GM19438 (cell line): Measurements from ENCODE around the gene CBX2.

Experiments
- ATAC-seq: cut with Tn5 transposase; IDR thresholded peaks from one replicate; pipeline ENCODE4 v1.9.1; 2021; ENCODE audit warnings: low read depth; ENCODE audit not compliant: unreplicated experiment

Gene CBX2

GRCh38 chr17:79824234-79824633 is 46.3 kb downstream of the CBX2 start:
- ATAC-seq, result no peak

DNA sequence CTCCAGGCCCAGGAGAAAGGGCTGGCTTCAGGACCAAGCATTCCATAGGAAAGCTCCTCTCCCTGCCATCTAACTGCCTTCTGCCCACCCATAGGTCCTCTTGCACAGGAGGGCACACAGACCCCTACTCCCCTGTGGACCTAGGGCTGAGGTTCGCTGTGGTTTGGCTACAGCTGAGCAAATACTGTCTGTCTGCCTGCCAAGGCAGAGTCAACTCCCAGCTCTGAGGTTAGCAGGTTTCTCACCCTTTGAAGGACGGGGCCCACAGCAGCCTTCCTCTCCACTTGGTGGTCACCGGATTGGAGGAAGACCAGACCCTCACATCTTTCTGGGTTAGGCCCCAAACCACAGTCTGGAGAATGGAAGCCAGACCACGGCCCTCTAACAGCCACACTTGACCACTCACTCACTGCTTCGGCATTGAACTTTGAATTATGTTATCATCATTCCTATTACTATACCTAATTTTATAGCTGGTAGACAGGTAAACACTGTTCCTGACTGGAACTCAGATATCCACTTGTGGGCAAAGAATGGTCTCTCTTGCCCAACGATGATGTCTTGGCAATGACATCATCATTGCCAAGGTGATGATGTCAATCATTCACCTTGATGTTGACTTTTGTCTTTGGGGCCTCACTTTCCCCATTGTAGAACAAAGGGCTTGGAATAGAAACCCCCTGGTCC is 47.1 kb downstream of the CBX2 start:
- no peak for ATAC-seq

DNA sequence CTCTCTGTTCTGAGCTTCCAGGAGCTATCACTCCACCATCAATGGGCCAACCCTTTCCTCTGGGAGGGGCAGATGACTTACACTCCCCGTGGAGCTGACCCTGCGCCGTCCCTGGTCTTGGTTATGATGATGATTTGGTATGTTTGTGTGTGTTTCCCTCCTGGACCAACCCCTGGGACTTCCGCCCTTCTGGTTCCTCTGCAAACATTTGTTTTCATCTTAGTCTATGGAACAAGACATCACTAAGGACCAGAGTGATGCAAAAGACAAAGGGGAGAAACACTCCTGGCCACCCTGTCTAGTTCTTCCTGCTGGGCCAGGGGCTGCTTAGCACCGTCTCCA is 47.6 kb downstream of the CBX2 start:
- no peak for ATAC-seq

DNA sequence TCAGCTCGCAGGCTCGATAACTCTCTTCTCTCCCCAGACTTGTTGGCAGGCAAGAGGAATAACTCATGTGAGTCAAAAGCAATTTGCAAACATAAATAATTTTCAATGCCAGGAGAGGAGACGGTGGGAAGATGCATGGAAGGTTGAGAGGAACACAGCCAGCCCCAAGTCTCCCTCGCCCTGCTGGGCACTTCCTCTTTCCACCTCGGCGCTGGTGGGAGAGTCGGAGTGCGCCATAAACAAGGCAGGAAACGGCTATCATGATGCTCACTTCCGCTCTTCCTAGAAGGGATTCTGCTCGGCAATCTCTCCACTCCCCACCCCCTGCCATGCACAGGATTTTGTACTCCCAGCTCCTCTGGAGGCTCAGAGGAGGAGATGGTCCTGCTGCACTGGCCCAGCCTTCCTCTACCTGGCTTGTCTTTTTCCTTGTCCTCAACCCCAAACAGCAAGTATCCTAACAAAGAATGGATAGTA is 48.3 kb downstream of the CBX2 start:
- ATAC-seq, result no peak

DNA sequence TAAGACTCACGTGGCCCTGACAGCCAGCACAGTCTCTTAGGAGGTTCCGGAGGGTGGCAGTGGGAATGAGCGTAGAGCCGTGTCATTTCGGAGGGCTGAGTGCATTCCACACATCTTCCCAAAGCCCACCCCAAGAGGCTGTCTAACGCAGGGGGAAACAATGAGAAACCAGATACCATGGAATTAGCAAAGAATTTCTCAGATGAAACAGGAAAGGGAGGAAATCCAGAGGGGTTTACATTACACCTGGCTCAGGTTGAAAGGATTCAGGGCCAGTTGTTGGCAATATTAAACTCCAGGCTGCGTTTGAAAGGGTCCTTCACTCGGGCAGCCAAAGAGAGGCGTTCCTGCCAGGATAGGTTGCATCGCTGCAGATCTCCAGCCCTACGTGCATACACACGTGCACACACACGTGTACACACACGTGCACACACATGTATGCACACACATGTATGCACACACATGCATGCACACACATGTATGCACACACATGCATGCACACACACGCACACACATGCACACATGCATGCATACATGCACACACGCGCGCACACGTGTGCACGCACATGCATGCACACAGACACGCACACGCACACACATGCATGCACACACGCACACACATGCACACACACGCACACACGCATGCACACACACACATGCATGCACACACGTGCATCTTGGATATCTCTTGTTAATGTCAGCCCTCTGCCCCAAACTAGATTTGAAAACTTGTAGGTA is 49.1 kb downstream of the CBX2 start:
- no peak for ATAC-seq

DNA sequence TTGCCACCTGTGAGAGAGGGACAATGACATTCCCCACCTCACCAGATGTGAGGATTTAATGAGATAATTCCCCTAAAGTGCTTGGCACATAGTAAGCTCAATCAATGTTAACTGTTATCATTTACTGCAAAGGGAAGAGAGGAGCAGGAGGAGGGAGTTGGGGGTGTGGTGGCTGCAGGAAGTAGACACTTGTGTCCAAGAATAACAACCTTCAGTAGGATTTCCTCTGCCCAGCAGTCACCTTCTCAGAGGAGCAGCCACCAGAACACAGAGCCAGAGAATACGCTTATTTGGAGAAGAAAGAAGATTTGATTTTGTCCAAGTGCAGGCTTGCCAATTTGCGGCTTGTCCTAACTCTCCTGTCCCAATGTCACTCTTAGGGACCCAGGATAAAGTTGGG is 51.1 kb downstream of the CBX2 start:
- no peak for ATAC-seq

DNA sequence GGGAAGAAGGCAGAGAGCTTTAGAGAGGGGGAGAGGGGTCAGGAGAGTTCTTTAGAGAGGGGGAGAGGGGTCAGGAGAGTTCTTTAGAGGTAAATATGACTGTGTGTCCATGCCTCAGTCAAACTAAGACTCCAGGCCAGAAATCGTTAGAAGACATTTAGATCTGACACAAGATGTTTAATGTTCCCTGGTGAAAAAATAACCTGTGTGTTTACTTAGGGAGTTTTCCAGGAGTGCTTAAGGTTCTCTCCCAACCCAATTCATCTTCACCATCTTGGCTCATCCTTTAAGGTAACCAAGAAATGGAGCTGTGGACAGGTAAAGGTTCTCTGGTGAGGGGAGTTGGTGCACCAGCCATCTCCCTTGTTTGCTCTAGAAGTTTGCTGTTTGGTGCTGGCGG is 51.5 kb downstream of the CBX2 start:
- no peak for ATAC-seq

- no peak for ATAC-seq
Measured at GRCh38 chr17:79830303-79830702, 52.4 kb downstream of the CBX2 start.

GRCh38 chr17:79830763-79831264 is 52.9 kb downstream of the CBX2 start:
- no peak for ATAC-seq

- ATAC-seq, result no peak
Measured at GRCh38 chr17:79831265-79832217, 53.6 kb downstream of the CBX2 start.

- ATAC-seq, result no peak
Measured at GRCh38 chr17:79832218-79833109, 54.5 kb downstream of the CBX2 start.

- ATAC-seq, result no peak
Measured at GRCh38 chr17:79833110-79833450, 55.1 kb downstream of the CBX2 start.

- no peak for ATAC-seq
Measured at GRCh38 chr17:79833744-79834564, 56.0 kb downstream of the CBX2 start.

GRCh38 chr17:79834565-79835469 is 56.9 kb downstream of the CBX2 start:
- ATAC-seq, result no peak

DNA sequence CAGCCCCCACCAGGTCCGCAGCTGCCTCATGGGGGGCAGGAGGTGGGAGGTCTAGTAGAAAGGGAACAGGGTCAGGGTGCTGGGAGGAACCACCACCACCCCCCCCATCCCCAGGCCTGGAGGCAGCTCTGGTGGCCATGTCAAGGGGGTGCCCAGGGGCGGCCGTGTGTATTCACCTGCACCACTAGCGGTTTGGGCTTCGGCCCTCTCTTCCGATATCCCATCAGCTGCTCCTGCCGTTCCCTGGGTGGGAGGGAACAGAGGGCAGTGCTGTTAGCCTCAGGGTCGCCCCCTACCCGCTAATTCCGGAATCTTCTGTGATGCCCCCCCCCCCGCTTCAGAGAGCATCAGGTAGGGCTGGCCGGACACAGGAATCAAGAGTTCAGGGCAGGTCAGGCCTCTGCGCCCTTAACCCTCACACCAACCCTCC is 57.5 kb downstream of the CBX2 start:
- ATAC-seq, result no peak

- no peak for ATAC-seq
Measured at GRCh38 chr17:79835953-79836509, 58.1 kb downstream of the CBX2 start.

DNA sequence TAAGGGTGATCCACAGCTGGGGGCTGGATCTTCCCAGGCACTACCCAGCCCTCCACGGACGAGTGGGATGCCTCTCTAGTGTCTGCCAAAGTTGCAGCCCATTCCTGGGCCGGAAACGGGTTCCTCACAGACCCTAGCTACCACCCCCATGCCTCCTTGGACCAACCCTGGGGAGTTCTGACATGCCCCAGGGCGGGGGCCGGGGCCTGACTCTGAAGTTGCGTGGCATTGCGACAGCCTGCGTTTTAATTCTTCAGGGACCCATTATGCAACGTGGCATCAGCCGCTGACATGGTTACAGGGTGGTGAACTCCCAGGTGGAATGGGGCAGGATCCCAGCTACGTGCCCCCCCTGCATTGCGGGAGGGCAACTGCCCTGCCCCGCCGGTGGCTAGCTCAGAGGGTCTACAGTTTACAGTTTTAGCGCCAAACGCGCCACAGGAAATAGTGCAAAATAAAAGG is 58.6 kb downstream of the CBX2 start:
- no peak for ATAC-seq
